A549 treated with GW870086 at 1 μM for 4 hours (cell line): ENCODE data around the gene ATP2A1. TPM values are rescaled to one million over a fixed set of nuclear protein-coding genes. Genes with fewer than 3 reads are reported as not detected.

ENCODE experiments used
- total RNA-seq: library from RNA; stranded (reverse); fragments of 200-300 nt; extraction: Qiagen RNA extraction; gene quantifications from 5 replicates; pipeline ENCODE4 v1.2.3, GENCODE V29; 2022; ENCODE audit warnings: low read depth

ATP2A1 gene
- 1.7 to 4.8 TPM (median 2.1 TPM) in 5 replicates for total RNA-seq

DNA sequence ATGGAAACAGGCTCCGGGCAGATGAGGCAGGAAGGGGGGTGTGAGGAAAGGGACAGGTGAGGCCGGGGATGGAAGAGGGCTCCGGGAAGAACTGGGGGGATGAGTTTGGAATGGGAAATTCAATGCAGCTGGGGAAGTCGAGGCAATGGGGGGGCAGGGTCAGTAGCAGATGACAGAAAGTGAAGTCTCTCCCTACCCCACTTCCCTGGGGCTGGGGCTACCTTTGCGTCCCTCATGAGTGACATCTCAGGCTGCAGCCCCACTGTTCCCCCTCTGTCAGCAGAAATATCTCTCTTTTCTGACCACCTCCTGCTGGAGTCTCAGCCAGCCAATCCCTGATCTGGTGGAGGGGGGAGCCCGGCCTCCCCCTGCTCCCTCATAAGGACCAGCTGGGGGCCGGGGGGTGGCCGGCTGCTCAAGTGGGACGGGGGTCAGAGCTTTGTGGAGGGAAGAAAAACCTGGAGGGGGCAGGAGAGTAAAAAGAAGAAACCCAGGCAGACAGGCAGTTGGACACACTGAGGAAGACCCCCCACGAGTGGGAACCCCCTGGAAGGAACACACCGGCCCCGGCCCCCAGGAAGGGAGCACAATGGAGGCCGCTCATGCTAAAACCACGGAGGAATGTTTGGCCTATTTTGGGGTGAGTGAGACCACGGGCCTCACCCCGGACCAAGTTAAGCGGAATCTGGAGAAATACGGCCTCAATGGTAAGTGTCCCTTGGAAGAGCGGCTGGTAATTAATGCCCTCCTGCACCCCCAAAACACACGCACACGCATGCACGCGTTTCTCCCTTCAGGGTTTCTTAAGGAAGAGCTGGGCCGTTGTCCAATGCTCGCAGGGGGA is at the start of gene ATP2A1:
TSS of gene ATP2A1 (plus strand) at position 406 of the 844 bp plus-strand sequence. CDS start at position 590, 184 bp downstream.

GRCh38 chr16:28846080-28846932 is 32.0 kb upstream of the ATP2A1 start, which contains the start of gene TUFM:
Gene TUFM, minus strand, starts transcription at chr16:28846348. Its CDS starts 79 bp downstream, at chr16:28846269.

DNA sequence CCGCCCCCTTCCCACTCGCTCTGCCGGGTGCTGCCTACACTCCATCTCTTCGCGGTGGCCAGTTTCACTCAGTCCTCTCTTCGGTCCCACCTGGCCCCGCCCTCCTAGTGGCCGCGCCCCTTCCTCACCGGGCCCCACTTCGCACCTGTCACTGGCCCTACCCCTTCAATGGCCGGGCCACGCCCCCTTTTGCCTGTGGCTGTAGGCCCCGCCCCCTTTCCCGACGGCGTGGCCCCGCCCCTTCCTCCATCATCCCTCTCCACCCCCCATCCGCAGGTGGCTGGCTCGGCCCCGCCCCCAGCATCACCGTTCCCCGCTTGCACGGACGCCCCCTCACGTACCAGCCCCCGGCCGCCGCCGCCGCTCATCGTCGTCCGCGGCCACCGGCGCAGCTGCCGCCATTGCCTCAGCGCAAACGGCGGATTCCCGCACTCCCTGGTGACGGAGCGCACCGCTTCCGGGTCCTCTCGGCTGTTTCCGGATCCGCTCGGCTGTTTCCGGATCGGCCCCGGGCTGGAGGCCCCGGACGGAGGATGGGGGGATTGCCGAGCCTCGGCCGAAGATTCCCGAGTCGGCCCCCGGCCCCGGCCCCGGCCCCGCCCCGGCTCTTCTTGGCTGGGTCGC is 46.6 kb downstream of the ATP2A1 start, which contains the start of gene RABEP2:
TSS of gene RABEP2 (minus strand) at position 477 of the 624 bp plus-strand sequence. CDS start at position 402, 75 bp downstream.

DNA sequence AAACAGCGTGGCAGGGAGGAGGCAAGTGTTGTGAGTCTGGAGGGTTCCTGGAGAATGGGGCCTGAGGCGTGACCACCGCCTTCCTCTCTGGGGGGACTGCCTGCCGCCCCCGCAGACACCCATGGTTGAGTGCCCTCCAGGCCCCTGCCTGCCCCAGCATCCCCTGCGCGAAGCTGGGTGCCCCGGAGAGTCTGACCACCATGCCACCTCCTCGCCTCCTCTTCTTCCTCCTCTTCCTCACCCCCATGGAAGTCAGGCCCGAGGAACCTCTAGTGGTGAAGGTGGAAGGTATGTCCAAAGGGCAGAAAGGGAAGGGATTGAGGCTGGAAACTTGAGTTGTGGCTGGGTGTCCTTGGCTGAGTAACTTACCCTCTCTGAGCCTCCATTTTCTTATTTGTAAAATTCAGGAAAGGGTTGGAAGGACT is 53.5 kb downstream of the ATP2A1 start, which contains the start of gene CD19:
TSS of gene CD19 (plus strand) at position 171 of the 425 bp plus-strand sequence. CDS start at position 201, 30 bp downstream.

GRCh38 chr16:28950648-28951409 is 72.5 kb downstream of the ATP2A1 start, which contains the start of gene NFATC2IP:
Gene NFATC2IP, plus strand, starts transcription at chr16:28950937. Its CDS starts 75 bp downstream, at chr16:28951012.

Other genes starting within 250 kb of the ATP2A1 start
- gene NPIPB8, start 240.4 kb upstream of the ATP2A1 start, total RNA-seq, result 0.39 to 0.72 TPM (median 0.46 TPM) in 4 of 5 replicates, not detected in the other
- 188 to 398 TPM (median 344 TPM) in 5 replicates for gene EIF3C, start 167.0 kb upstream of the ATP2A1 start, total RNA-seq
- gene NPIPB9, start 126.7 kb upstream of the ATP2A1 start, total RNA-seq, result 1.3 to 1.7 TPM (median 1.4 TPM) in 5 replicates
- gene ATXN2L, start 55.5 kb upstream of the ATP2A1 start, total RNA-seq, result 88.7 to 128 TPM (median 123 TPM) in 5 replicates
- 220 to 315 TPM (median 293 TPM) in 5 replicates for gene TUFM, start 32.1 kb upstream of the ATP2A1 start, total RNA-seq
- gene SH2B1, start 14.6 kb upstream of the ATP2A1 start, total RNA-seq, result 23.4 to 30.8 TPM (median 29.5 TPM) in 5 replicates
- 9.0 to 10.3 TPM (median 9.6 TPM) in 5 replicates for gene RABEP2, start 46.8 kb downstream of the ATP2A1 start, total RNA-seq
- not detected in 5 replicates for gene CD19, start 53.5 kb downstream of the ATP2A1 start, total RNA-seq
- 18.9 to 27.3 TPM (median 25.7 TPM) in 5 replicates for gene NFATC2IP, start 72.4 kb downstream of the ATP2A1 start, total RNA-seq
- gene SPNS1, start 96.3 kb downstream of the ATP2A1 start, total RNA-seq, result 54.4 to 74.8 TPM (median 72.6 TPM) in 5 replicates
- 3.1 to 5.2 TPM (median 4.2 TPM) in 5 replicates for gene LAT, start 106.6 kb downstream of the ATP2A1 start, total RNA-seq